Fibroblast of the conjunctiva (primary cell): Measurements from ENCODE around the gene AKNA.
A peak's percentile ranks its signal among the peaks of the same experiment; 100 is the strongest.

Experiments used
- DNase-seq: peaks from one replicate; pipeline ENCODE4 v3.0.0-alpha.2; 2010; ENCODE audit warnings: low read depth

AKNA gene

DNA sequence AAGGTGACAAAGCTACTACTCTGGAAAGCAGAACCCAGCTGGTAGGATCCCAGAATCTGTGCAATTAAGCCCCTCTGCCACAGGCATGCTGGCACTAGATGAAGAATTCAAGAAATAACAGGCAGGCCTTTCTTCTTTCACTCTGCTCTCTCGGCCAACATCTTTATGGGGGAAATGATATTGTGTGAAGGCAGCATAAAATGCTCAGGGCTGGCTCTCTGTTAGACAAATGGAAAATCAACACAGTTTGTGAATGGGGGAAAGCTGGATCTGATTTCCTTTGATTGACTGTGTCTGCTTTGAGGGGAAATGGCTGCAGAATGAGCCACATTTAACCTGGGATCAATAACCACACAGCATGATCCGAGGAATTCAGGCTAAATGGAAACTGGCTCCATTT, 29.1 kb upstream of the AKNA start:
- DNase-seq: no peak

DNA sequence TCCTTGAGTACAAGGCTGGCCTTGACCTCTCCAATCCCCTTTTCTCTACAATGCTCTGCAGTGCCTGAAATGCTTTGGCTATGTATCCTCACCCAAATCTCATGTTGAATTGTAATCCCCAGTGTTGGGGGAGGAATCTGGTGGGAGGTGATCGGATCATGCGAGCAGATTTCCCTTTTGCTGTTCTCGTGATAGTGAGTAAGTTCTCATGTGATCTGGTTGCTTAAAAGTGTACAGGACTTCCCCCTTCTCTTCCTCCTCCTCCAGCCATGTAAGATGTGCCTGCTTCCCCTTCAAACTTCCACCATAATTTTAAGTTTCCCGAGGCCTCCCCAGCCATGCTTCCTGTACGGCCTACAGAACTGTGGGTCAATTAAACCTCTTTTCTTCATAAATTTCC, 28.5 kb upstream of the AKNA start:
- no peak for DNase-seq

DNA sequence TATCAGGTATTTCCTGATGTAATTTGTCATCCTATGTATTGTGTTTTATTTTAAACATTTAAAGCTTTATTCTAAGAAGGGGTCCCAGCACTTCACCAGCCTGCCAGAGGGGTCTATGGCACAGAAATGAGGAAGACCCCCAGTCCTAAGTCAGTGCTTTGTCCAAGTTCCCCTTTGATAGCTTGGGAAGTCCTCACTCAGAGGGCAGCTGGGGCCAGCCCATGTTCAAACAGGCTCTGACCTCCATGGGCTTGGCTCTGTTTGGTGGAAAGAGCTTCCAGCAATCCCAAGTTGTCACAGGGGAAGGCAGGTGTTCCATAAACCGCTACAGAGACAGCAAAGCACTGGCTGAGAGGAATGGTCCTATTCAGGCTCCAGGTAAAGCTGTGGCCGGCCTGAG, 26.6 kb upstream of the AKNA start:
- no peak for DNase-seq

DNA sequence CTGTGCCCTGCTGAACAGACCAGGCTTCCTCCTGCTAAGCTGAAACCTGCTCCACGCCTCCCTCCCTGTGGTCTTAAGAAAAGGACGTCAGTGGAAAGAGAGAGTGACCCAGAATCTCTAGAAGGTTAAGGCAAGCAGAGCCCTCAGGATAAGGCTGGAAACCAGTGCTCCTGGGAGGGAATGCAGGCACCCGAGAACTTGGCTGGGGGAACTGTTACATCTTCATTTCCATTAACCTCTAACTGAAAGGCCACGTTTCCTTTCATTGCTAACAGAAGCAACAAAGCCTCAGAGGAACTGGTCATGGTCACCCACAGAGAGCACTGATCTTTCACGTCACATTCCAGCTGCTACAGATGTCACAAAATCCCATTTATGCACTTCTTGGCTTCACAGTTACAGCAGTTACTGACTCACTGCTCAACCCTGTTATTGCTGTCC, 26.1 kb upstream of the AKNA start:
- DNase-seq: no peak

GRCh38 chr9:114412048-114412683, 24.4 kb upstream of the AKNA start:
- DNase-seq: no peak

DNA sequence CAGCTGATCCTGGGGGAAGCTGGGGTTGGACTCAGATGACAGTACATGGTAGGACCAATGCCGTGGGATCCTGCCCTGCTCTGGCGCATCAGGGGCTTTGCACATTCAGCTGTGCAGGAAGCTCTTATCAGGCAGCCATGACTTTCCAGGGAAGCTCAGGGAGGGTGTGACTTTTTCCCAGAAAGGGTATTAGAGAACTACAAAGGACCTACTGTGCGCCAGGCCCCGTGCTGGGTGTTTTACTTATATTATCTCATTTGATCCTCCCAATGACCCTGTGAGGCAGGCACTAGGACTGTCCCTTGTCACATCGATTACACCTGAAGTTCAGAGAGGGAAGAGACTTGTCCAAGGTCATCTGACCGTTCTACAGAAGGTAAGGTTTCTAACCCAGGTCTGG, 23.7 kb upstream of the AKNA start:
- no peak for DNase-seq

GRCh38 chr9:114410910-114411309, 23.1 kb upstream of the AKNA start:
- no peak for DNase-seq

DNA sequence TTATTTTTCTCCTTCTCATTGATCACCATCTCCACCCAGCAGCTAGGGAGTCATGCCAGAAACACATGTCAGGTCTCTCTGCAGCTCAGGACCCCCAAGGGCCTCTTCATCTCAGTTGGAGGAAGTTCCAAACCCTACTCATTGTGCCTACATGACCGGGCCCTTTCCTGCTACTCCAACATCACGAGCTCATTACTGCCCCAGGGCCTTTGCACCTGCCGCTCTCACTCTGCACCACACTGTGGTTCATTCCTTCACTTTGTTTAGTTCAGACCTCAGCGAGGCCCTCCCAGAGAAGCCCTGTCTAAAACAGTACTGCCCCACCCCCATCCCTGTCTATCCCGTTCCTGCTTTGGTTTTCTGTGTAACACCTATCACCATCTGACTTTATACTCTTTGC, 22.1 kb upstream of the AKNA start:
- no peak for DNase-seq

DNA sequence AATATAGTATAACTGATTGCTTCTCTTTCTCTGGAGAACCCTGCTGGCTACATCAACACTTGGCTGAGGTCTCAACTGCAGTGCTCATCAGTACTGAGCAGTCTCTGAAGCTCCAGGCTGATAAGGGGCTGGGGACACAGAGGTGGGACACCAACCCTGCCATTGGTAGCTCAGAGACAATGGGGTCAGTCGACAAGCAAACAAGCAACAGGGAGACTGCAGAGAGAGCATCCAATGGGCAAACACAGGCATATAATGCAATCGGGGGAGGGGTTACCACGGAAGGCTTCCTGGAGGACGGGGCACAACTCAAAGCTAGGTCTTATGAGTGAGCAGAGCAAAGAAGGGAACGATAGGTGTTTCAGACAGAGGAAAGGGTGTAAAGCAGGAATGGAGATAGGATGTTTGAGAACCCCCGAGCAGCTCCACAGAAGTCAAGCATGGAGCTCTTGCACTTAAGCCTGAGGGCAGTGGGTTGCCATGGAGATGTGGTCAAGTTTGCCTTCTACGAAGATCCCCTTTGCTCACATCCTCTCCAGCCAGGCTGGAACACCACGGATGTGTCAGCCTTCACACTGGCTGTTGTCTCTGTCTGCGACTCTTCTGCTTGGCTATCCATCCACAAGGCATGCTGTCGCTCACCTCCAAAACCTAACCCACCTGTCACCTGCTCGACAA, 21.5 kb upstream of the AKNA start:
- no peak for DNase-seq

DNA sequence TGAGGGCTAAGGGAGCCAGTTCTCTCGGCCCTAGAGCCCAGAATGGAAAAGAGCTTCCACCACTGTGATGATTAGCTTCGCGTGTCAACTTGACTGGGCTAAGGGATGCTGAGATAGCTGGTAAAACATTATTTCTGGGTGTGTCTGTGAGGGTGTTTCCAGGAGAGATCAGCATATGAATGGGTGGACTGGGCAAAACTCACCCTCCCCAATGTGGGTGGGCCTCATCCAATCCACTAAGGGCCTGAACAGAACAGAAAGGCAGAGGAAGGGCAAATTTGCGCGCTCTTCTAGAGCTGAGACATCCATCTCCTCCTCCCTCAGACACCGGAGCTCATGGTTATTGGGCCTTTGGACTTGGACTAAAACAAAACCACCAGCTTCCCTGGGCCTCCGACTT, 20.9 kb upstream of the AKNA start:
- DNase-seq: no peak

DNA sequence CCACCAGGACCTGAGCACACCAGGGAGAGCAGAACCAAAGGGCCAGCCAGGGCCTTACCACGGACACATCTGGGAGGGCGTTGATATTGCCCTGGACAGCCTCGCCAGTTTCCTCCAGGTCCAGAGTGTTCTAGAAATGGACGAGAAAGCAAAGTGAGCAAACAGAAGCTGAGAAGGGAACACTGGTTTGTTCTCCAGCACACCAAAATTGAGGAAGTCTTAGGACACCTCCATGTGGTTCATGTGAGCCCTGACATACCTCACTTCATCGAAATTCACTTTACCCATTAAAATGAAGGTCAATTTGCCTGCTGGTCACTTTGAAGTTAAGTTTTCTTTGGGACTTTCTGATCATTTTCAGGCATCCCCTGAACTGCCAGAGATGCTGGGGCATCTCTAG, 20.1 kb upstream of the AKNA start:
- no peak for DNase-seq

DNA sequence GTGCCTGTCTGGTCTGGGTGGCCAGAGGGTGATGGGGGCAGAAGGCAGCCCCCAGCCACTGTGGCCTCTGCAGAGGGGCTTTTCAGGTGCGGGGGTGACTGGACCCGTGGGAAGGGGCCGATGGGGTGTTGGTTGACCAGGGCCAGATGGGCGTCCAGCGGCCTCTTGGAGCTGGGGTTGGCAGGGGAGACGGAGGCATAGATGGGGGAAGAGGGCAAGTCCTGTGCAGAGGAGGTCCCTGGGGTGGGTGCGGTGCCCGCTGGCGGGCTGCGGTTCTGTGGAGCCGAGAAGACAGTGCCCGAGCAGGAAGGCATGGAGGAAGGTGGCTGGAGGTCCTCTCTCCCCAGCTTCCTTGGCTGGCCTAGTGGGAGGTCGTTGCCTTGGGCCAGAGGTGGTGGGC, 18.7 kb upstream of the AKNA start:
- no peak for DNase-seq

DNA sequence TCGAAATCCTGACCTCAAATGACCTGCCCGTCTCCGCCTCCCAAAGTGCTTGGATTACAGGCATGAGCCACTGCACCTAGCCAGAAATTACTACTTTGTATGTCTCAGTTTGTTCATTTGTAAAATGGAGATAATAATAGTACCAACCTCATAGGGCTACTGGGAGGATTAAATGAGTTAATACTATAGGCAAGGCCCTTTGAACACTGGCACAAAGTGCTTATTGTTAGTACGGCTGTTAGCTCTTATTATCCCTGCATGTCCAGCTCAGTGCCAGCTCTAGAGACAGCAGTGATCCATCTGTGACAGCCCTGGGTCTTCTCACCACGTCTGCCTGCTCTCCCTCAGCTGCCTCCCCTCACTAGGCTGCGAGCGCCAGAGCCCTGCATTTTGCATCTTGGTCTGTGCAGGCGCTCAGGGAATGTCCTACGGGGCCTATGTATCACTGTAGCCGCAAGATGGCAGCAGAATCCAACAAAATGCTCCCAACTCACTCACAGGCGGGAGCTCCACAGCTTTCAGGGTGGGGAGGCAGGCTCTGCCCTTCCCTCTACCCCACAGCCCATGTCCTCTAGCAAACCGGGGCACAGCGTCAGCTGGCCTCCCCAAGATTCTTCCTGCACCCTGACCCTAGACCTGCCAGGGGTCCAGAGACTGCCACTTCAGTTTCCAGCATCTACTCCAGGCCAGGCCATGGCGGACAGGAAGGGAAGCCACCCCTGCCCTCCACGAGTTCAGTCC, 17.7 kb upstream of the AKNA start:
- DNase-seq: peak; percentile 65

GRCh38 chr9:114404531-114404930, 16.7 kb upstream of the AKNA start:
- no peak for DNase-seq

DNA sequence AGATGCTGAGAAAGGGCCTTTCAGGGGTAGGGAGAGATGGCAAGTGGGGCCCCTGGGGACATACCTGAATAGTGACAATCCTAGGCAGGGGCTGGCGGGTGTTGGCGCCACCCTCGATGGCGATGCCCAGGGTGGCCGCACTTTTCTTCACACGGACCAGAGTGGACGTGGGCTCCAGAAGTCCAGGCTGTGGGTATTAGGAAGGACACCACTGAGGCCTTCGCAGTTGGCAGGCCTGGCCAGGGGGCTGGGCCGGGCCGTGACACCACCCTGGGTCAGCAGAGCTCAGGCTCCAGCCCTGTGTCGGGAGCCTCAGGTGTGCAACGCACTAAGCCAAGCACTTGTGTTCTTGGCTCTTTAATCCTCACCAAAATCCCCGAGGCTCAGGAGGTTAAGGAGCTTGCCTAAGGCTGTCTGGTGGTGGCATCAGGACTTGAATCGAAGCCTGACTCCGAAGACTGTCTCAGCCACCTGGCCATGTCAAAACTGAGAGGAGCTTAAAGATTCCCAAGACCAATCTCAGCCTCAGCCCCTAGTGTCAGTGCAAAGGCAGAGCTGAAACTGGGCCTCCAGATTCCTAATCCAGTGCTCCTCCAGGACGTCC, 15.5 kb upstream of the AKNA start:
- DNase-seq: no peak

DNA sequence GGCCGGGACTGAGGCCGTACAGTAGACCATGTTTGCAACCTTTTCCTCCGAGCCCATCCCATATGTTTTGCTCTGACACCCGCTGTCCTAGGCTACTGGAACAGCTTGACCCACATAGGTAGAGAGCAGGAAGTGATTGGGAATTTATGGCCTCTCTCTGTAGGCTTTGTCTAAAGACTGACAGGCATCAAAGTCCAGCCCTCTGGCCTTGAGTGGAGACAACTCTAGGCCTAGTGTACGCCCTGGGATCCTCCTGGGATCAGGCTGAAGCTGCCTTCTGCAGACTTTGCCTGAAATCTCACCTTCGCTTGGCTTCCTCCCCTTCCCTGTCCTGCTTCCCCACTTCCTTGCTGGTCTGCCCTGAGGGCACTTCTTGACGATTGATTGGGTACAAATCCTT, 13.6 kb upstream of the AKNA start:
- no peak for DNase-seq

DNA sequence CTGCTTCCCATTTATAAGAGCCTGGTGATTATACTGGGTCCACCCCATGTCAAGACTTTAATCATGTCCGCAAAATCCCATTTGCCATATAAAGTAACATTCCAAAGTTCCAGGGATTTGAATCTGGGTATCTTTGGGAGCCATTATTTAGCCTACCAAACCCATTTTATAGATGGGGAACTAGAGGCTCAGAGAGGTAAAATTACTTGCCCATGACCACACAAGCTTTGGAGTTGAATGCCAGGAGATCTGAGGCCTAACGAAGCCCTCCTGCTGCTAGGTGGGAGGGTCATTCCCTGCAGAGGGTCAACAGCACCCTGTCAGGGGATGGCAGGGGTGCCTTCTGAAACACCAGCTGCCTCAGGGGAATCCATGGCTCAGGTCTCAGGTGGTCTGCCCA, 13.0 kb upstream of the AKNA start:
- DNase-seq: no peak

GRCh38 chr9:114400219-114400618, 12.4 kb upstream of the AKNA start:
- no peak for DNase-seq

DNA sequence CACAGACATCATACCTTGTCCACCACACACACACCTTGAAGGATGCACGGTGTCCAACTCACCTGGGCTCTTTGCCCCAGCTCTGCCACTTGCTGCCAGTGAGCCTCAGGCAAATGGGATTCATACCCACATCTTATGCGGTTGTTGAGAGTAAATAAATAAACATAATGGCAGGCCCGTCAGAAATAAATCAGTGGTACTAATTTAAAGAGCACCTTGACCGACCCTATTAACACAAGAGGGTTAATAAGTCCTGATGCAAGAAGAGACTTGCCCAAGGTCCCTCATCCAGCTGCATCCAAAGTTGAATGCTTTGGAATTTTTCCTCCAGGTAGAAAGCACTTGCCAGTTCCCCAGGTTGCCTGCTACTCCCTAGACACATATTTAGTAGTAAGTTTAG, 11.6 kb upstream of the AKNA start:
- no peak for DNase-seq

GRCh38 chr9:114397848-114398605, 10.2 kb upstream of the AKNA start:
- DNase-seq: peak; percentile 94

DNA sequence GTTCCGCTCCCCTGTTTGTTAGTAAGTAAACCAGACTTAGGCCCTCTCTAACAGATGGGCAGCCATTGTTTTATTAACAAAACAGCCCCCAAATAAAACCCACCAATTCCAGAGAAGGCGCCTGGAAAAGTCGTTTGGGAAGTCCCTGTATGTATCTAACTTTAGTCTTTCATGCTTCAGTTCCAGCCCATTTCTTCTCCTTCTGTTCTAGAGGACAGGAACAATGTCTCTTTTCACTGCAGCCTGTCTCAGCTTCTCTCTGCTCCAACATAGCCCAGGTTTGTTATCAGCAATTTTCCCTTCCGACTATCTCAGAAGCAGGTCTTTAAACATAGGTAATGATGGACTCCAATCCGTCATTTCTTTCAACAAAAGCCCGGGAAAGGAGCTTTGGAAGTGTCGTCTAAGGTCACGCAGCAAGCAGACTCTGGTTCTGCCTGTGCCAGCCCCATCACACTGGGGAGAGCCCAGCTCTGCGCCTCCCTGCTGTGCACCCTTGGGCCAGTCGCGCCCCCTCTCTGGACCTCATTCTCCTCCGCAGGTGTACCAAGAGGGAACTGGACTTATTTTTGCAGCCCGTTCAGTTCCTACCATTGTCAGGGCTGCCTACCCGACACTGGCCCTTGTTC, 9.6 kb upstream of the AKNA start:
- DNase-seq: no peak
